Epithelial cell of esophagus (primary cell): ENCODE results near the gene CLDND2.
A peak's percentile ranks its signal among the peaks of the same experiment; 100 is the strongest.

Experiments
- DNase-seq: peaks from one replicate; pipeline ENCODE4 v3.0.0; 2010; ENCODE audit warnings: low read depth
- H3K4me3 ChIP-seq: 2 replicates; pipeline ENCODE4 v1.5.1; 2011; ENCODE audit warnings: mild to moderate bottlenecking, low read length, control low read depth
- TF ChIP-seq, protein P1 (sequence below): IDR thresholded peaks from 2 replicates; pipeline ENCODE4 v1.5.1; 2011; ENCODE audit warnings: low read depth, mild to moderate bottlenecking, low read length, control low read depth, inconsistent platforms; ENCODE audit not compliant: insufficient read depth; ENCODE audit errors: missing control alignments

The CLDND2 gene

DNA sequence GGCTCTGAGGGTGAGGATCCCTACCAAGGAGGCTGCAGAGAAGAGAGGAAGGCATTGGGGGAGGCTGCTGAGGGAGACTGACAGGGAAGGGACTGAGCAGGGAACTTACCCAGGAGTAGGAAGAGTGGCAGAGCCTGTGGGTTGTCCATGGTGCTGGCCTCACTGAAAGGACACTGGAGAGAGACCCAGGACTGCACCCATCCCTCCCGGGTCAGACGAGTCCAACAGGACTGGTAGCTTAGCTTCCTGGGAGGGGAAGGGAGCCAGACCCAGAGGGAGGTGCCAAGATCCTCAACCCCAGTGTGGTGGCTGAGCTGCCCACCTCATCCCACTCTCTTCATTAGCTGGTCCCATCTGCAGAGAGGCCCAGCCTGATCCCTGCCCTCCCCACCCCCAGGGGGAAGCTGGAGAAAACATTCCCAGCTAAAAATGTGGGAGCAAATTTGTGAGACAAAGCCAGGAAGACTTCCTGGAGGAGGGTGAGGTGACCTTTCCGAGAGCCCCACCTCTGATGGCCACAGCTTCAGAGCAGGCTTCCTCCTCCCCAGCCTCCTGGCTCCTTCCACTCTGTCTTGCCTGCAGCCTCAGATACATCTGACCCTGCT is 26.7 kb downstream of the CLDND2 start, which contains the start of gene VSIG10L:
Gene VSIG10L, minus strand, starts transcription at position 164 of the 605 bp plus-strand sequence. Its CDS starts 15 bp downstream, at position 149.
- peak; percentile 13 for DNase-seq
- peak within 1 kb of the TSS; percentile 48 for H3K4me3 ChIP-seq
- TF ChIP-seq, protein P1, sequence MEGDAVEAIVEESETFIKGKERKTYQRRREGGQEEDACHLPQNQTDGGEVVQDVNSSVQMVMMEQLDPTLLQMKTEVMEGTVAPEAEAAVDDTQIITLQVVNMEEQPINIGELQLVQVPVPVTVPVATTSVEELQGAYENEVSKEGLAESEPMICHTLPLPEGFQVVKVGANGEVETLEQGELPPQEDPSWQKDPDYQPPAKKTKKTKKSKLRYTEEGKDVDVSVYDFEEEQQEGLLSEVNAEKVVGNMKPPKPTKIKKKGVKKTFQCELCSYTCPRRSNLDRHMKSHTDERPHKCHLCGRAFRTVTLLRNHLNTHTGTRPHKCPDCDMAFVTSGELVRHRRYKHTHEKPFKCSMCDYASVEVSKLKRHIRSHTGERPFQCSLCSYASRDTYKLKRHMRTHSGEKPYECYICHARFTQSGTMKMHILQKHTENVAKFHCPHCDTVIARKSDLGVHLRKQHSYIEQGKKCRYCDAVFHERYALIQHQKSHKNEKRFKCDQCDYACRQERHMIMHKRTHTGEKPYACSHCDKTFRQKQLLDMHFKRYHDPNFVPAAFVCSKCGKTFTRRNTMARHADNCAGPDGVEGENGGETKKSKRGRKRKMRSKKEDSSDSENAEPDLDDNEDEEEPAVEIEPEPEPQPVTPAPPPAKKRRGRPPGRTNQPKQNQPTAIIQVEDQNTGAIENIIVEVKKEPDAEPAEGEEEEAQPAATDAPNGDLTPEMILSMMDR: no peak

DNA sequence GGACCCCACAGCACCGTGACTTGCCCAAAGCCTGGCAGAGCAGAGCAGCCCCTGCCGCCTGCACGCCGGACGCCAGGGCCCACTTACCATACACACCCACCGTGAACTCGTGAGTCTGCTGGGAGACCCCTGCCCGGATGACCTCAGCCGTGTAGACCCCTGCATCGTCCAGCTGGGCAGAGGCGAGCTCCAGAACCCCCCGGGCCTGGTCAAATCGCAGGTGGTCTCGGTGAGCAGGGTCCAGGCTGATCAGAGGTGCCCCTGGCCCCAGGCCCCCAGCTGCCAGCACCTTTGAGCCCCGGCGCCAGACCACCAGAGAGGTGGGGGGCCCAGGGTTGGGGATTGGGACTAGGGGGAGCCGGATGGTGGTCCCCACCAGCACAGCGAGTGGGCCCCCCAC is 27.7 kb downstream of the CLDND2 start:
- DNase-seq: no peak
- TF ChIP-seq, protein P1: no peak
- H3K4me3 ChIP-seq: peak overlapping the region; percentile 48

DNA sequence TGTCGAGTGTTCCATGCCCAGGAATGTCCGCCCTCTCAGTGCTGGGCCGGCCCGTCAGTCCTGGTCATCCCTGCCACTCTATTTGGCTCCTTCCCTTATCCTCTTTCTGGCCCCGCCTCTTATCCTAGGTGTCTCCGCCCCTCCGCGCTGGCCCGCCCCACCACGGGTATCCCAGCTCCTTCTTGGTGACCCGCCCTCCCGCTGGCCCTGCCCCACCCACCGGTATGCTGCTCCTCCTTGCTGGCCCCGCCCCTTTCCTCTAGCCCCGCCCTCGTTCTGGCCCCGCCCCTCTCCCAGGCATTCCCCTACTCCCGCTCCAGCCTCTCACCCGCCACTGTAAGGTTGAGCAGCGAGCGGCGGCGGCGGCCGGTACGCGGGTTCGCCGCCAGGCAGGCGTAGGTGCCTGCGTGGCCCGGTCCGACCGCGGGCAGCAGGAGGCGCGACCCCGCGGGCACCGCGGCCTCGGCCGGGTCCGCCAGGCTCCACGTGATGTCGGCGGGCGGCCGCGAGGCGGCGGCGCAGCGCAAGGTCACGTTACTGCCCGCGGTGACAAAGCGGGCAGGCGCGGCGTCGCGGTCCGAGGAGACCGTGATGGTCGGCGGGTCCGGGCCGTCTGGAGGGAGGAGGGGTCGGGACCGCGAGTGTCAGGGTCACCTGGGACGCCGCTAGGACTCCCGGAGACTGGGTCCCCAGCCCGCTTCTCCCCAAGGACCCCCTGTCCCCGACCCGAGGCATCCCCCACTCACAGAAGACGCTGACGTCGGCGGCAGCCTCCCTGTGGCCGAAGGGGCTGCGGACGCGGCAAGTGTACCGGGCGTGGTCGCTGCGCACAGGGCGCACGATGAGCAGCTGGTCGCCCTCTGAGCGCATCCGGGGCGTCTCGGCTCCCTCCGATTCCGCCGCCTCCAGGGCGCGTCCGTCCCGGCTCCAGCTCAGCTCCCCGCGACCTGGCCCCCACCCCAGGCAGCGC is 28.8 kb downstream of the CLDND2 start:
- DNase-seq: peak; percentile 99
- TF ChIP-seq, protein P1: peak; percentile 5
- peak overlapping the region; percentile 73 for H3K4me3 ChIP-seq

DNA sequence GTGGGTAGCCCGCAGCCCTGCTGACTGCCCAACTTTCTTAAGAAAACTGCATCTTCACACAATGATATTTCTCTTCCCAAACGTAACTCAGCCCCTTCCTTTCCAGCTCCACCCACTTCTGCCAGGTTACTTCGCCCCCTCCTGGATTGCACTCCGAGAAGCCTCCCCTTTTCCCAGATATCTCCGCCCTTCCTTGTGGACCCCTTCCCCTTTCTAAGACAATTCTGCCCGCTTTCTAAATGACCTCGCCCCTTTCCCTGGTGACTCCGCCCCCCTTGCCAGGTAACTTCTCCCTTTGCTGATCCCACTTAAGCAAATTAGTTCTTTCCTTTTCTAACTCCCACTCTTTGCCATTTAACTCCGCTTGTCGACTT is 29.5 kb downstream of the CLDND2 start:
- H3K4me3 ChIP-seq: peak overlapping the region; percentile 73
- TF ChIP-seq, protein P1: peak; percentile 6
- no peak for DNase-seq

DNA sequence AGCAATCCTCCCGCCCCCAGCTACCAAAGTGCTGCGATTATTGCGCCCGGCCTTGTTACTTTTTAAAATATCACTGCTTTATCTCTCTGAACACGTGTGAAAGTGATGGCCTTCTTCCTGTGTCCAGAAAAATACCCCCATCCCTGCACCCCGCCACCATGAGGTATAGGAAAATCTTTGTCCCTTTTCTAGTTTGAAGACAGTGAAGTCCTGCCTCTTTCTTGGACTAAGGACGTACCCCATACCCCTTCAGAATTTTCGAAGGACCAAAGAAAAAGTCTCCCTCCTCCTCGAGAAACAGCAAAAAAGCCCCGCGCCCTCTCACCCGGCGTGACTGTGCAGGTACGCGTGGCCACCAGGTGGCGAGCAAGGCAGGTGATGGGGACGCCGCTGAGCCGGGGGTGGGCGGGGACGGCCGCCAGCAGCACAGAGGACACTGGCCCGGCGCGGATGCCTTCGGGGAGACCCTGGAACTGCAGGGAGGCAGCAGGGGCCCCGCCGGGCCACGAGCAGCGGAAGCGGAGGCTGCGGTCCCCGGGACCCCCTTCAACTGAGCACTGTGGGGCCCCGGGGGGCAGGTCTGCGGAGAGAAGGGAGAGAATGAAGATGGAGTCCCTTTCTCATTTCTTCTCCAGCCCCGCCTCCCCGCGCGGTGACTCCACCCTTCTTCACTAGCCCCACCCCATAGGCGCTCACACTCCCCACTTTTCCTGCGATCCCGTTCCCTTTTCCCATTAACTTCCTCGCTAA is 30.1 kb downstream of the CLDND2 start:
- DNase-seq: peak; percentile 82
- TF ChIP-seq, protein P1: peak; percentile 80
- peak overlapping the region; percentile 73 for H3K4me3 ChIP-seq

DNA sequence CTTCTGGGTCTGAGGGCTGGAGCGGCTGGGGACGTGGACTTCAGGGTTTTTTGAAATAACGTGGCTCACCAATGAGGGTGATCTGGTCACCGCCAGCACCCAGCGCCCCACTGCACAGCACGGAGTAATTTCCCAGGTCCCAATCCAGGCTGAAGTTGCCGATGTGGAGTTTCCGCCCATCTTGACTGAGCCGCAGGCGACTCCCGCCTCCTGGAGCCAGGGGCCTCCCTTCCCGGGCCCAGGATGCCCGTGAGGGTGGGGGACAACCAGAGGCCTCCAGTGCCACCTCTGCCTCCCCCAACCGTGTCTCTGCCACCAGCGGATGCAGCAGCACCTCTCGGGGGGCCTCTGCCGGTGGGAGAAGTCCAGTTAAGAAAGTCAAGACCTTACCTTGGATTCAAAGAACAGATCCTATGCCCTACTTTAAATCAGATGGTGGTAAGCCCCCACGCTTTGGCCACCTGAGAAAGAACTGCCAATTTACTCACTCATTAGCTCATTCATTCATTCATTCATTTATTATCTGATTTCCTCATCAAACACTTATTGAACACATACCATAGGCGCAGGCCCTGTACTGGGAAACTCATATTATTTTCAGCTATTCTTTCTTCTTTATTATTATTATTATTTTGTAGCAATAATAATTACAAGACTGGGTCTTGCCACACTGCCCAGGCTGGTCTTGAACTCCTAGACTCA is 30.8 kb downstream of the CLDND2 start:
- DNase-seq: no peak
- no peak overlapping the region for H3K4me3 ChIP-seq
- TF ChIP-seq, protein P1: no peak
